Upper lobe of left lung (tissue), 4 donors: ENCODE results near the gene GDPD1.

Experiments used
- EP300 ChIP-seq, 4 donors: sonication (generic); formaldehyde crosslinking; IDR thresholded peaks; one replicate each; pipeline ENCODE4 v1.5.1; 2017; ENCODE audit warnings: antibody characterized with exemption in 4 of 4, control low read depth in 2 of 4
- POLR2A ChIP-seq, 4 donors: fragments of 450-650 bp; IDR thresholded peaks; one replicate each; pipeline ENCODE4 v1.5.1; 2016 to 2017; ENCODE audit warnings: antibody characterized with exemption in 4 of 4, mild to moderate bottlenecking in 2 of 4
- POLR2AphosphoS5 ChIP-seq, 2 donors: sonication (generic); formaldehyde crosslinking; IDR thresholded peaks; one replicate each; pipeline ENCODE4 v1.5.1; 2017; ENCODE audit warnings: antibody characterized with exemption in 2 of 2
- TF ChIP-seq, protein P1 (sequence below), 6 experiments: fragments of 450-650 bp in 4 of 6; fragments of 200-600 bp in 2 of 6; sonication (generic) in 2 of 6; IDR thresholded peaks; one replicate each; pipeline ENCODE4 v1.5.1; 2016 to 2019; ENCODE audit warnings: antibody characterized with exemption in 6 of 6

DNA sequence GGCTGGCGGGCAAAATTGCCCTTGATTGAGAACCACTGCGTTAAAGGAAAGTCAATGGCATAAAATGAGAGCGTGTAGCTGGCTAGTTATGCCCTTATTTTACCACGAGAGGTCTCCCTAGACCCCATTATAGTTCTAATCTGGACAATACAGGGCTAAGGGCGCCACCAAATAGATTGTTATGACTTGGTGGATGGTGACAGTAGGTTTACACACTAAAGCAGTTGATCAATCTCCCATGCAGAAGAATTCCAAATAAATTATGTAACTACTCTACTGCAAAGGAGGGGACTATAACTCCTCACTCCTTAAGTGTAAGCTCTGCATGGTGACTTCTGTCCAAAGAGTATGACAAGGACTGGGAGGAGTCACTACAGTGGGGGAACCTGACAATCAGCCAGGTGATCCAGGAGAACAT is 90.7 kb downstream of the GDPD1 start:
- TF ChIP-seq POLR2A (IDR thresholded peaks at IDR 0.05) (no peak), POLR2AphosphoS5 (IDR thresholded peaks at IDR 0.05) (no peak), EP300 (IDR thresholded peaks at IDR 0.05) (no peak)
- TF ChIP-seq, protein P1, sequence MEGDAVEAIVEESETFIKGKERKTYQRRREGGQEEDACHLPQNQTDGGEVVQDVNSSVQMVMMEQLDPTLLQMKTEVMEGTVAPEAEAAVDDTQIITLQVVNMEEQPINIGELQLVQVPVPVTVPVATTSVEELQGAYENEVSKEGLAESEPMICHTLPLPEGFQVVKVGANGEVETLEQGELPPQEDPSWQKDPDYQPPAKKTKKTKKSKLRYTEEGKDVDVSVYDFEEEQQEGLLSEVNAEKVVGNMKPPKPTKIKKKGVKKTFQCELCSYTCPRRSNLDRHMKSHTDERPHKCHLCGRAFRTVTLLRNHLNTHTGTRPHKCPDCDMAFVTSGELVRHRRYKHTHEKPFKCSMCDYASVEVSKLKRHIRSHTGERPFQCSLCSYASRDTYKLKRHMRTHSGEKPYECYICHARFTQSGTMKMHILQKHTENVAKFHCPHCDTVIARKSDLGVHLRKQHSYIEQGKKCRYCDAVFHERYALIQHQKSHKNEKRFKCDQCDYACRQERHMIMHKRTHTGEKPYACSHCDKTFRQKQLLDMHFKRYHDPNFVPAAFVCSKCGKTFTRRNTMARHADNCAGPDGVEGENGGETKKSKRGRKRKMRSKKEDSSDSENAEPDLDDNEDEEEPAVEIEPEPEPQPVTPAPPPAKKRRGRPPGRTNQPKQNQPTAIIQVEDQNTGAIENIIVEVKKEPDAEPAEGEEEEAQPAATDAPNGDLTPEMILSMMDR (IDR thresholded peaks at IDR 0.05), result peak; percentile 77 to 93 (median 88)
